ENCODE measurements around the gene ATP2A3. TPM values are rescaled to one million over a fixed set of nuclear protein-coding genes. Genes with fewer than 3 reads are reported as not detected.
A peak's percentile ranks its signal among the peaks of the same experiment; 100 is the strongest.

The ATP2A3 gene
- total RNA-seq, 1 donor from 2014 or later = 36.3 TPM

GRCh38 chr17:3912827-3913226 is 51.4 kb downstream of the ATP2A3 start:
- DNase-seq (ENCODE audit: low spot score) = no peak

GRCh38 chr17:3911271-3912053 is 52.8 kb downstream of the ATP2A3 start:
- DNase-seq (ENCODE audit: low spot score) = no peak

DNA sequence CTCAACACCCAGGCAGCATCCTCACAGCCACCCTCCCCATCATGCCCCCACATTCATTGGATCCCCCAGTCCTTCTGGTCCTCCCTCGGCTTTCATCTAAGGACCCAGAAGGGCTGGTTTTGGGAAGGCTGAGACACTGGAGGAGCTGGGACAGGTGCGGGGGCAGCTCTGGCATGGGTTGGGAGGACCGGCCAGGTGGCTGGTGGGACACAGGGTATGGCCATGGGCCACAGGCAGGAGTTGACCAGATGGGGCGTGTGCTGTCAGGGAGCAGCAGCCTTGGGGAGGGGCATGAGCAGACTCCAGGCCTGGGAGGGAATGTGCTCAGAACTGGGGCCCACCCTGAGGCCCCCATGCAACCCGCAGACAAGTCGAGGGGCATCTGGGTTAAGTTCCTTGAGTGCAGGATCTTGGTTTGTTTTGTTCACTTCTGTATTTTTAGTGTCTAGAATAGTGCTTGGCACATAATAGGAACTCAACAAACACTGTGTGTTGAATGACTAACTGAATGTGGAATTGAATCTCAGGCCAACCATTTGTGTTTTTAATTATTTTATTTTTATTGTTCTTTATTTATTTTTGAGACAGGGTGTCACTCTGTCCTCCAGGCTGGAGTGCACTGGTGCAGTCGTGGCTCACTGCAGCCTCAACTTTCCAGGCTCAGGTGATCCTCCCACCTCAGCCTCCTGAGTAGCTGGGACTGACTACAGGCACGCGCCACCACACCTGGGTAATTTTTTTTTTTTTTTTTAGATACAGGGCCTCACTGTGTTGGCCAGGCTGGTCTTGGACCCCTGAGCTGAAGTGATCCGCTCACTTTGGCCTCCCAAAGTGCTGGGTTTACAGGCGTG is 53.6 kb downstream of the ATP2A3 start:
- DNase-seq (ENCODE audit: low spot score) = no peak

- DNase-seq (ENCODE audit: low spot score) = no peak
Measured at GRCh38 chr17:3909257-3909656, 55.0 kb downstream of the ATP2A3 start.

GRCh38 chr17:3907483-3908216 is 56.6 kb downstream of the ATP2A3 start:
- no peak for DNase-seq (ENCODE audit: low spot score)

DNA sequence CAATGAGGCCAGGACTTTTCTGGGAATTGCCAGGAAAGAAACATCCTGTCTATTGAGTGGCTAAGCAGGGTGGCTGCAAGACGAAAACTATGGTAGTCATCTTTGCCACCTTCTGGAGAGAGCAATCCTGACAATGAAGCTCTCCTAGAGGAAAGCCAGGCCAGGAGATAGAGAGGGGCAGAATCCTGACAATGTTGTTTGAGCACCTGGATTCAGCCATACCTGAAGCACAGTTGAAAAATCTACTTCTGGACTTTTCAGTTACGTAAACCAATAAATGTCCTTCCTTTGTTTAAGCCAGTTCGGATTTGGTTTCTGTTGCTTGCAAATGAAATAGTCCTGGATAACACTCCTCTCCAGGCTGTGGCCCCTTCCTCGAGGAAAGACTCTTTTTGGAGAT is 57.4 kb downstream of the ATP2A3 start:
- DNase-seq (ENCODE audit: low spot score) = no peak

DNA sequence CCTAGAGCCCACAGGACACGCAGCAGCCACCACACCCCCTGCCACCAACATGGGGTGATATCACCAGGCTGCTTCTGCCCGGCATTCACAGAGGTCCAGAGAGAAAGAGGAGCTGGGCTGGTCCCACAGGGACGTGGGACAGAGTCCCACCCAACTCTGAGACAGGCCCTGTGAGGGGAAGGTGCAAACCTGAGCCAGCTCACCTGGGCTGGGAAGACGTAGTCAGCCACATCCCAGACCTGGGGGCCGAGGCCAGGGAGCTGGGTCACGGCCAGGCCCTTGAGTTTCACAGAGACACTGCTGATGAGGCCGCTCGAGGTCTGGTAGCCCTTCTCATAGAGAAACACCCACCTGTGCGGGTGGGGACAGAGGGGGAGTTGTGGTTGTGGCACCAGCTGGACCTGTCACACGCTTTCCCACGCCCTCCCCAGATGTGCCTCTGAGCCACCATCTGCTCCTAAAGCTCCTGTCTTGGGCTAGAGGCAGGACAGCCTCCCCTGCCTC is 59.2 kb downstream of the ATP2A3 start:
- DNase-seq (ENCODE audit: low spot score) = no peak

DNA sequence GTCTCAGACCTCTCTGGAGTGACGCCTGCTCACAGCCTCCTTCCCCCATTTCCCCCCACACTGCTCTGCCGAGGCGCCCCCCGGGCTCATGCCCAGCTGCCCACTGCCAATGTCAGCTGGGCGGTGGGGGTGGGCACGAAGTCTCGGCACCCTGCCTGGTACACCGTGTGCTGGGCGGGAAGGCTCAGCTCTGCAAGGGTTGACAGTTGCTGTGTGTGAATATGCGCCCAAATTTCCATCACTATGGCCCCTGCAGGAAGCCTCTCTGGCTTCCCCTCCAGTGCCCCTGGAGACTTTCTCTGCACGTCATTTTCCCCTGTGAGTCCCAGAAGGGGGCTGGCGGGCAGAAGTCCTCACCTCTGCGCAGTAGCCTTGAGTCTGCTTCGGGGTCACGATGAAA is 59.7 kb downstream of the ATP2A3 start:
- no peak for DNase-seq (ENCODE audit: low spot score)

DNA sequence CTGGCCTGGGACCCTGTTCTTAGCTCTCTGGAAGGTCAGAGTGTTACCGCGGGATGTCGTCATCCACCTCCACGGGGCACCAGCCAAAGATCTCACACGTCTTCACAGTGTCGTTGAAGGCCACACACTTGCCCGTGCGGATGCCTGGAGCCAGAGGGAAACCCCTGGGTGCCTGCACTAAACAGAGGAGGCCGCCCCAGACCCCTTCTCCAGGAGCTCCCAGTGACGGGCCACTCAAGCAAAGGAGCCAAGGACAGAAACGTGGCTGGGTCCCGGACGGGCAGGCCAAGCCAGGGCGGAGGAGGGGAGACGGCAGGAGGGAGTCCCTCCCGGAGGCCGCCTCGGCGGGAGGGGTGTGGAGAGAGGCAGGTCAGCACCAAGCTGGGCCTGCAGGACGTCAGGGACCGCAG is 60.4 kb downstream of the ATP2A3 start:
- no peak for DNase-seq (ENCODE audit: low spot score)

GRCh38 chr17:3903051-3903825 is 61.0 kb downstream of the ATP2A3 start:
- no peak for DNase-seq (ENCODE audit: low spot score)

DNA sequence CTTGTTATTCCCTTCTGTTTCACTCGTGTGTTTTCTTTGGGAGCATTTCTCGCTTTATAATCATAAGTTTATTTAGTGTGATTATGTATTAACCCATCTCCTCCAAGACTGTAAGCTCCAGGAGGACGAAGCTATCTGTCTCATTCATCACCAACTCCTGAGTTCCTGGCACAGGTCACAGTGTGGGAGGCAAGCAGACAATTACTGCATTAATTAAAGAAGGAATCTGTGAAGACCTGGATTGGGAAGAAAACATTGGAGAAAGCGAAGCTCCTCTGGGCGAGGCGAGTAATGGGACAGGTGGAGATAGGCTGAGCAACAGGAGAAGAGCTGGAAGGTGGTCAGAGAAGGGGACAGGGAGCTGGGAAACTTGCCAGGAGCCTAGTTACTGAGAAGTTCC is 63.6 kb downstream of the ATP2A3 start:
- no peak for DNase-seq (ENCODE audit: low spot score)

DNA sequence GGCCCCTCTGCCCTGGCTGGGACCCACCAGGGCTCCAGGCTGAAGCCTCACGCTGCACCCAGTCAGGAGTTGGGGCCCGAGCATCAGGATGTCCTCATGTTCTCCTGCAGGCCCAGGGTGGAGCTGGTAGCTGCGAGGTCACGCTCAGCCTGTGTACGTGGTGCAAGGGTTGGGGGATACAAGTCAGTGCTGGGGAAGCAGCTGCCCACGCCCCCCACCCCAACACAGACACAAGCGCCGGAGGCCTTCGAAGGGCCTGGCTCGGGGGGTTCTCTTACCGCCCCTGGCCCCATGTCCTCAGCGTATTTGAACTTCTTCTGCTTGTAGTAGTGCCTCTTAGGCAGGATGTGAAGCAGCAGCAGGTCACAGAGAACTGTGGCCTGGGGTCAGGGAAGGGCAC is 66.5 kb downstream of the ATP2A3 start:
- DNase-seq (ENCODE audit: low spot score) = no peak

DNA sequence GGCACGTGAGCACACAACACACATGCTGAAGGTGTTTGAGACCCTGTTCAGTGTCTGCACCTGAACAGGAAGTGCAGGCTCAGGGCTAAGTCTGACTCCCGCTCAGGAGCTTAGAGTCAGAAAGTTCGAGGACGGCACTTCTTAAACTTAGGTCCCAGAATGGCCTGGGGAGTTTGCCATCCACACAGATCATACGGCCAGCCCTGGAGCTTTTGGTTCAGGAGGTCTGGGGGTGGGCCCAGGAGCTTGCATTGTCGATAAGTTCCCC is 67.3 kb downstream of the ATP2A3 start:
- DNase-seq (ENCODE audit: low spot score) = no peak

DNA sequence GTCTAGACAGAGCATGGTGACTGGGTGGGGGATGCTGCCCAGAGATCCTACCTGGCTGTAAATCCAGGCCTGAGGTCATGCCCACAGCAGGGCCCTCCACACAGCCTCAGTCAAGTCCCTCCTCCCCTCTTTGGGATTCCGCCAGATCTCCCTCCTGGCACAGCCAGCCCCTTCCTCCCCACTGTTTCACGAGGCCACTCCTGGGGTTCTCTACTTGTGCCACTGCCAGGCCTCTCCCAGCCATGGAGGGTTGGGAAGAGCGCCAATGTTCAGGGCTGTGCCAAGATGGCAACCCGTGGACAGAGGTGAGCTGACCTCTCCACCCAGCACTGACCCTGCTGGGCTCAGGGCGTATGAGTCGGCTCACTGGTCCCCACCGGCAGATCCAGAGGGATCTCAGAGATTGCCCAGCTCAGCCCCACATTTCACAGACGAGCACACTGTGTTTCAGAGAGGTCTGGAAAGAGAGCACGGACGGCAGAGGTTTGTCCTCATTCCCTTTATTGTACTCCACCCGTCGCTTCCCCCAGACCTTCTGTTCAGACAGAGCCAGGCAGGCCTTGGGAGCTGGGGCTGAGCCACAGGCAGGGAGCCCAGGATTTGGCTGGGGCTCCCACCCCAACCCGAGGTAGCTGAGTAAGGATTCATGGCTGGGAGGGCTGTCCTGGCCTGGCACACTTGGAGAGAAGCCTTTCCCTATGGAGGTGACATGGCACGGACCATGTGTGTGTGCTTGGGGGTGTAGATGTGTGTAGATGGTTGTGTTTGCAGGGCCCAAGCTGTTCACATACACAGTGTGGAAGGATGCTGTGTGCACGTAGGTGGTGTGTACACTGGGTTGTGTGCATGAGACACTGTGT is 67.9 kb downstream of the ATP2A3 start:
- no peak for DNase-seq (ENCODE audit: low spot score)

- DNase-seq (ENCODE audit: low spot score) = no peak
Measured at GRCh38 chr17:3895354-3895753, 68.9 kb downstream of the ATP2A3 start.

GRCh38 chr17:3894911-3895343 is 69.3 kb downstream of the ATP2A3 start:
- DNase-seq (ENCODE audit: low spot score) = peak; percentile 62

- DNase-seq (ENCODE audit: low spot score) = no peak
Measured at GRCh38 chr17:3894188-3894587, 70.0 kb downstream of the ATP2A3 start.

DNA sequence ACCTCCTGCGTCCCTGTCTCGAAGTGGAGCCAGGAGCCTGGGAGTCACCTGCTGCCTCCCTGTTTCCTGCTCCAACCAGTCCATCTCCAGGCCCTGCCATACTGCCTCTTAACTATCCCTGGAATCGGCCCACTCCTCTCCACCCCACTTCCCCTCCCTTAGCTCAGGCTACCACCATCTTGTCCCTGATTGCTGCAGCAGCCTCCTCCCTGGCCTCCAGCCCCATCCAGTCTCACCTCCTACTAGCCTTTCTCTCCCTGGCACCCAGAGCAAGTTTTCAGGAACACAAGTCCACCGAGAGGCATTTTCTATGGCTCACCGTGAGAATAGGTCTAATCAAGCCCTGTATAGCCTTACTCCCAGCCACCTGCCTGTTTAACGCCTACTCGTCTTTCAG is 70.5 kb downstream of the ATP2A3 start:
- no peak for DNase-seq (ENCODE audit: low spot score)

DNA sequence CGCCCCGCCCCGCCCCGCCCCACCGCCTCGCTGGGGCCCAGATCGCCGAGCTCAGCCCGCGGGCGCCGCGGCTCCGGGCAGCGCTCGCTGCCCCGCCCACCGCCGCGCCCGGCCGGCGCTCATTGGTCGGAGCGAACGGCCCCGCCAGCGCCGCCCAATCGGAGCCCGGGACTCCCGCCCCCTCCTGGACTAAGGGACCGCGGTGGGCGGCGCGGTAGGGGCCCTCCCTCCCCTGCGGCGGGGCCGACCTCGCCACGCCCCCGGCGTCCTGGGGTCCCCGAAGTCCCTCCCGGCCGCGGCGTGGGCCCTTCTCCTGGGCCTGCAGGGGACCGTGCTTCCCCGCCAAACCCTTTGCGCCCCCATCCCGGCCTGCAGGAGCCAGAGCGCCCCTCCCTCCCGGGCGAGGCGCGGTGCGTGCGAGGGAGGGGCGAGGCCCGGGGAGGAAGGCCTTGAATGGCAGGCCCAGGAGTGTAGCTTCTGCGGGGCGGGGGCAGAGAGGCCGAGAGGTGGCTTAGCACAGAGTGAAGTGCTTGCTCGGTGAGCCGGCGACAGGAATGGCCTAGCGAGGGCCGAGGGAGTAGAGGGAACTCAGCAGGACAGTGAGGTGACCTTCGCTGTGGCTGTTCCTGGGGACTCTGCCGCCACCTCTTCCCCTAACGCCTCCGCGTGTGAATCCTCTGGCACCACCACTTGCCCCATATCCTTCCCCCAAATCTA is 71.1 kb downstream of the ATP2A3 start, which contains the start of gene CAMKK1:
CAMKK1 (minus strand) TSS at position 51 of the 717 bp plus-strand sequence. CDS start 7,366 bp downstream, outside the sequence.
- peak; percentile 88 for DNase-seq (ENCODE audit: low spot score)

All from ureter (tissue), 1 donor.